ENCODE results near the gene TSHZ2. TPM values are rescaled to one million over a fixed set of nuclear protein-coding genes. Genes with fewer than 3 reads are reported as not detected.

TSHZ2 gene
- total RNA-seq, 3 donors from 2014 or later (not counting 1 experiment from before 2014, with no cell fraction given): 1.8 to 1.9 TPM; not detected in 1

DNA sequence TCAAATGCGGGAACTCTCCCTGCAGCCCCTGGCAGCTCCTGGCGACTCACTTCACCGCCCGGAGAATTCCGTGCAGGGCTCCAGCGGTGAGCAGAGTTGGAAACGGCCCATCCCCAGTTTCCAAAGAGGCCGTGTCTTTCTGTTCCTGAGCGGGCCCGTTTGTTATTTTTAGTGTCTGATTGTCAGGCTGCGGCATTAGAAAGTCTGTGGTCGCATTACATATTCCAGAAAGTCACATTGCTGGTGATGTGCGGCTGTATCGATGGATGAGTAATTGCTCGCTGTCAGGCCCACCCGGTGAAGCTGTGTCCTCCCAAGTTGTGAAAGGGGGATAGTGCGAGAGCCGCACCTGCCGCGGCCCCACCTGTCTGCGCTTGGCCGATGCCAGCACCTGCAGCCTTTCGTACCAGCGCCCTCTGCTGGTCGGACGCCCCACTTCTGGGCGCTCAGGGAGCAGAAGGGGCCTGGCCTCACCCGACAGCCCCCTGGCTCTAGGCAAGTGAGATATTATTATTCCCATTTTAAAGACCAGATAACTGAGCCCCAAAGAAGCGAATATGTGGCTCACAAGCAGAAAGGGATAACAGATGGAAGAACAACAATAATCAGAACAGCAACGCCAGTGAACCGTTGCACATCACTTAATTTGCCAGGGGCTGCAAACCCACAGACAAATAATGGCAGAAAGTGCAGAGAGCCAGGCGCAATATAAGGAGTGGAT is 244.9 kb downstream of the TSHZ2 start:
- H3K4me1 Mint-ChIP-seq: no peaks in the 10 kb centered on the region
- WGBS (ENCODE audit: insufficient coverage): 22% methylated on average over 32 of the region's 32 CpGs
- no peak overlapping the region for H3K4me3 ChIP-seq (ENCODE audit: low read length)

GRCh38 chr20:53220482-53221307 is 248.5 kb downstream of the TSHZ2 start:
- Histone ChIP-seq H3K27me3 (ENCODE audit: control insufficient read depth, insufficient read depth, low read length) (peaks cover 3% of the 10 kb centered on the region), H3K27ac (ENCODE audit: low read length) (no peak overlapping the region), H3K4me1 (ENCODE audit: control insufficient read depth, insufficient read depth, low read length) (peaks cover 4% of the 10 kb centered on the region), H3K36me3 (ENCODE audit: control insufficient read depth, insufficient read depth, low read length) (no peaks in the 10 kb centered on the region), H3K4me3 (ENCODE audit: low read length) (no peak overlapping the region), H3K9me3 (ENCODE audit: control insufficient read depth, insufficient read depth, low read length) (no peaks in the 10 kb centered on the region)
- Mint-ChIP-seq H3K9me3 (no peaks in the 10 kb centered on the region), H3K4me1 (no peaks in the 10 kb centered on the region), H3K27me3 (ENCODE audit: low read depth in 2 of 2) (peaks cover 13 to 47% of the 10 kb centered on the region in 2 donors), H3K36me3 (no peaks in the 10 kb centered on the region), H3K4me3 (no peak overlapping the region), H3K27ac (no peak overlapping the region)
- TF ChIP-seq CTCF (IDR thresholded peaks at IDR 0.05): no peak
- 67% methylated on average over 9 of the region's 9 CpGs for WGBS (ENCODE audit: insufficient coverage)
- peak in 1 of 2 donors; percentile 10 for DNase-seq
- no peak for ATAC-seq
- intact Hi-C loops (cut with micrococcal nuclease): no loop called here

More for the DNA sequence above, 244.9 kb downstream of the TSHZ2 start:
- DNase-seq (peak; percentile 67 to 87), ATAC-seq (peak; percentile 63 to 94 (median 86))
- peak; percentile 96 for TF ChIP-seq CTCF (IDR thresholded peaks at IDR 0.05)
- Histone ChIP-seq H3K36me3 (ENCODE audit: control insufficient read depth, insufficient read depth, low read length) (no peaks in the 10 kb centered on the region), H3K4me1 (ENCODE audit: control insufficient read depth, insufficient read depth, low read length) (peaks cover 4% of the 10 kb centered on the region), H3K27ac (ENCODE audit: low read length) (no peak overlapping the region), H3K9me3 (ENCODE audit: control insufficient read depth, insufficient read depth, low read length) (no peaks in the 10 kb centered on the region), H3K27me3 (ENCODE audit: control insufficient read depth, insufficient read depth, low read length) (peaks cover 3% of the 10 kb centered on the region)
- H3K4me3 Mint-ChIP-seq: peak overlapping the region; percentile 17
- no peaks in the 10 kb centered on the region for H3K36me3 Mint-ChIP-seq
- H3K27me3 Mint-ChIP-seq (ENCODE audit: low read depth in 2 of 2): peaks cover 16 to 42% of the 10 kb centered on the region in 2 donors
- no peak overlapping the region for H3K27ac Mint-ChIP-seq
- no peaks in the 10 kb centered on the region for H3K9me3 Mint-ChIP-seq
- intact Hi-C loops (cut with micrococcal nuclease): loop anchor here (2.0 kb wide), 1 partner anchor 974 kb away; no protein-coding TSS in a partner anchor

DNA sequence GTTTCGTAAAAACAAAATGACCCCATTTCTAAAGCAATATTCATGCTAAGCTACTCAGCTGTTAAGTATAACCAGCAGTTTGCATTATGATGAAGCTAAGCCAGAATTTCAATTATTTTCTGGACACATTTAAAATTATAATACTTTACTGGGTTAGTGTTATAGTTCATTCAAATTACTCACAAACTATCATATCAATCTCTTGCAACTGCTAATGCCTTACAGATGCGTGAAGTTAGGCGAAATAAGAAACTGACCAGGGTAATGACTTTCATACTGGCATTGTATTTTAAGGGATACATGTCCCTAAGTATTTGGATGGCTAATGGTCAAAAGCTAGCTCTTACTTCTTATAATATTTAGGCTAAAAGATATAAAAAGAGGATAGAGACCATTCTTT is 249.6 kb downstream of the TSHZ2 start:
- Mint-ChIP-seq H3K36me3 (no peaks in the 10 kb centered on the region), H3K4me3 (no peak overlapping the region), H3K4me1 (no peaks in the 10 kb centered on the region), H3K9me3 (no peaks in the 10 kb centered on the region), H3K27ac (no peak overlapping the region), H3K27me3 (ENCODE audit: low read depth in 2 of 2) (peaks cover 13 to 45% of the 10 kb centered on the region in 2 donors)
- H3K4me1 ChIP-seq (ENCODE audit: control insufficient read depth, insufficient read depth, low read length): peaks cover 4% of the 10 kb centered on the region
- H3K27me3 ChIP-seq (ENCODE audit: control insufficient read depth, insufficient read depth, low read length): peaks cover 3% of the 10 kb centered on the region
- ATAC-seq: no peak
- no peak overlapping the region for H3K4me3 ChIP-seq (ENCODE audit: low read length)
- no peak for TF ChIP-seq CTCF (IDR thresholded peaks at IDR 0.05)
- WGBS (ENCODE audit: insufficient coverage): 87% methylated on average over 3 of the region's 3 CpGs
- DNase-seq: no peak
- H3K36me3 ChIP-seq (ENCODE audit: control insufficient read depth, insufficient read depth, low read length): no peaks in the 10 kb centered on the region
- intact Hi-C loops (cut with micrococcal nuclease): no loop called here
- no peak overlapping the region for H3K27ac ChIP-seq (ENCODE audit: low read length)
- no peaks in the 10 kb centered on the region for H3K9me3 ChIP-seq (ENCODE audit: control insufficient read depth, insufficient read depth, low read length)
